A673 (cell line): ENCODE measurements around the gene XYLT1. TPM values are rescaled to one million over a fixed set of nuclear protein-coding genes. Genes with fewer than 3 reads are reported as not detected.

ENCODE experiments used
- BruUV-seq: library from RNA; stranded (reverse); fragments of 400-500 nt; replicated peaks from 2 replicates; lab custom pipeline; 2021; lab: Mats Ljungman, UMichigan
- CTCF ChIA-PET: fragments of 300-600 bp; sonication (Branson Sonifier 250); formaldehyde crosslinking; loops from one replicate; lab custom pipeline; 2022; ENCODE audit warnings: antibody characterized with exemption; lab: Charles Lee
- POLR2A ChIA-PET: fragments of 300-600 bp; sonication (Branson Sonifier 250); formaldehyde crosslinking; loops from one replicate; lab custom pipeline; 2022; ENCODE audit warnings: antibody characterized with exemption; ENCODE audit not compliant: low non-redundant PET; lab: Charles Lee
- DNase-seq: peaks from one replicate; pipeline ENCODE4 v3.0.0-alpha.2; 2015; ENCODE audit warnings: low spot score
- H3K27ac ChIP-seq: fragments of 200-600 bp; sonication (generic); 2 replicates; pipeline ENCODE4 v1.5.1; 2016; ENCODE audit warnings: mixed run types, low read depth, mild to moderate bottlenecking, mixed read lengths, antibody characterized with exemption, low read length; ENCODE audit not compliant: poor library complexity, severe bottlenecking
- H3K27me3 ChIP-seq: fragments of 200-600 bp; sonication (generic); replicated peaks from 2 replicates; pipeline ENCODE4 v1.6.1; 2017; ENCODE audit warnings: mixed run types, low read depth, mild to moderate bottlenecking, mixed read lengths, antibody characterized with exemption, low read length; ENCODE audit not compliant: insufficient read depth, poor library complexity
- H3K36me3 ChIP-seq: fragments of 200-600 bp; sonication (generic); 2 replicates; pipeline ENCODE4 v1.6.1; 2016; ENCODE audit warnings: mixed run types, mild to moderate bottlenecking, mixed read lengths, antibody characterized with exemption, low read length; ENCODE audit not compliant: insufficient read depth, poor library complexity, severe bottlenecking
- H3K4me1 ChIP-seq: fragments of 200-600 bp; sonication (generic); 2 replicates; pipeline ENCODE4 v1.6.1; 2017; ENCODE audit warnings: mixed run types, mild to moderate bottlenecking, mixed read lengths, antibody characterized with exemption, low read length; ENCODE audit not compliant: insufficient read depth, poor library complexity, severe bottlenecking
- H3K4me3 ChIP-seq: fragments of 200-600 bp; sonication (generic); 2 replicates; pipeline ENCODE4 v1.5.1; 2016; ENCODE audit warnings: low read depth, mixed run types, mild to moderate bottlenecking, mixed read lengths, low read length; ENCODE audit not compliant: poor library complexity, severe bottlenecking
- H3K9me3 ChIP-seq: fragments of 200-600 bp; sonication (generic); 2 replicates; pipeline ENCODE4 v1.6.1; 2016; ENCODE audit warnings: mixed run types, low read depth, mild to moderate bottlenecking, mixed read lengths, antibody characterized with exemption, low read length; ENCODE audit not compliant: poor library complexity, severe bottlenecking
- EZH2 ChIP-seq: fragments of 200-600 bp; sonication (generic); IDR thresholded peaks from 2 replicates; pipeline ENCODE4 v1.6.1; 2017; ENCODE audit warnings: borderline replicate concordance, low read depth, mild to moderate bottlenecking, mixed read lengths, antibody characterized with exemption, low read length; ENCODE audit not compliant: poor library complexity, severe bottlenecking
- intact Hi-C: fragments of 100-400 bp; cut with micrococcal nuclease; formaldehyde crosslinking; loops from one replicate; pipeline ENCODE4 v1.10.0; 2022; ENCODE audit not compliant: unreplicated experiment
- total RNA-seq: library from RNA; stranded (reverse); gene quantifications from 2 replicates; pipeline ENCODE4 v1.2.3, GENCODE V29; 2021
- TF ChIP-seq, protein P1 (sequence below): fragments of 300-800, 200-600 bp; sonication (generic); conservative IDR thresholded peaks from 2 replicates; pipeline ENCODE4 v1.5.1; 2017; ENCODE audit warnings: low read depth, mild to moderate bottlenecking, antibody characterized with exemption, low read length, moderate library complexity, mixed read lengths

XYLT1 gene
- total RNA-seq, 1 experiment from 2014 or later = 0.64 TPM

DNA sequence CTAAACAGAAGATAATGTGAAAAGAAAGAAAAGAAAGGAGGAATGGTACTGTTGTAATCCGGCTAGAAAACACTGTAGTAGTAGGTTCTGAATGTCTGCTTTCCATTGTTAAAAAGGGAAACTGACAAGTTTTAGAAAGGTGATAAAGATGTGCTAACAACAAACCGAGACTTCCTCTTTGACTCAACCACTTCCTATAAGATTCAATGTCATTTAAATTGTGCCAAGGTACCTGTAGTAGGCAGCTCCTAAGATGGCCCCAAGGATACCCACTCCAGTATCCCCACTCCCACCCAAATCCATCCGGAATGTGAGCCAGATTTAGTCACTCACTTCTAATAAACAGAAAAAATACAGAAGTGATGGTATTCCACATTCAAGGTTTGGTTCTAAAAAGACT lies 31.2 kb downstream of the XYLT1 start:
- no peaks in the 10 kb centered on the region for H3K4me1 ChIP-seq
- H3K27ac ChIP-seq = no peak overlapping the region
- BruUV-seq = no TSS peak
- H3K9me3 ChIP-seq = no peaks in the 10 kb centered on the region
- DNase-seq = no peak
- CTCF ChIA-PET = no interaction called here
- TF ChIP-seq, protein P1, sequence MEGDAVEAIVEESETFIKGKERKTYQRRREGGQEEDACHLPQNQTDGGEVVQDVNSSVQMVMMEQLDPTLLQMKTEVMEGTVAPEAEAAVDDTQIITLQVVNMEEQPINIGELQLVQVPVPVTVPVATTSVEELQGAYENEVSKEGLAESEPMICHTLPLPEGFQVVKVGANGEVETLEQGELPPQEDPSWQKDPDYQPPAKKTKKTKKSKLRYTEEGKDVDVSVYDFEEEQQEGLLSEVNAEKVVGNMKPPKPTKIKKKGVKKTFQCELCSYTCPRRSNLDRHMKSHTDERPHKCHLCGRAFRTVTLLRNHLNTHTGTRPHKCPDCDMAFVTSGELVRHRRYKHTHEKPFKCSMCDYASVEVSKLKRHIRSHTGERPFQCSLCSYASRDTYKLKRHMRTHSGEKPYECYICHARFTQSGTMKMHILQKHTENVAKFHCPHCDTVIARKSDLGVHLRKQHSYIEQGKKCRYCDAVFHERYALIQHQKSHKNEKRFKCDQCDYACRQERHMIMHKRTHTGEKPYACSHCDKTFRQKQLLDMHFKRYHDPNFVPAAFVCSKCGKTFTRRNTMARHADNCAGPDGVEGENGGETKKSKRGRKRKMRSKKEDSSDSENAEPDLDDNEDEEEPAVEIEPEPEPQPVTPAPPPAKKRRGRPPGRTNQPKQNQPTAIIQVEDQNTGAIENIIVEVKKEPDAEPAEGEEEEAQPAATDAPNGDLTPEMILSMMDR = no peak
- TF ChIP-seq EZH2 = no peak
- intact Hi-C loops = no loop called here
- no peaks in the 10 kb centered on the region for H3K36me3 ChIP-seq
- POLR2A ChIA-PET = no interaction called here
- H3K4me3 ChIP-seq = no peak overlapping the region
- no peaks in the 10 kb centered on the region for H3K27me3 ChIP-seq

DNA sequence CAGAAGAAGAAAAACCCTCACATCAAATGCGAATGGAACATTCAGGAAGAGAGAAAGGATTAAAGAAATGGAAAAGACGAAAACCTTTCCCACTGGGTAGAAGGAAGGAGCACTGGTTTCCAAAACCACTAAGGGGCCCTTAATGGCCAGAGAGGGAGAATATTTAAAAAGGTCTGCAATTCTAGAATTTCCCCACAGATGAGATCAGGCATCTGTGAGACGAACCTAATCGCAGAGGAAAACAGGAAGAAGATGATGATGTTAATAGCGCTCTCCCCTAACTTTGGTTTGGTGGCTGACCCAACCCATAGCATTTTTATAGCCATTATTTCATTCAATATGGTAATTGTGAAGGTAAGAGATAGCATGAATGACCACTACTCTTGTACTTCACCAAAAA lies 32.8 kb downstream of the XYLT1 start:
- Histone ChIP-seq H3K4me3 (no peak overlapping the region), H3K4me1 (no peaks in the 10 kb centered on the region), H3K9me3 (no peaks in the 10 kb centered on the region), H3K27me3 (no peaks in the 10 kb centered on the region), H3K27ac (no peak overlapping the region), H3K36me3 (no peaks in the 10 kb centered on the region)
- ChIA-PET CTCF (no interaction called here), POLR2A (no interaction called here)
- TF ChIP-seq, protein P1 = no peak
- TF ChIP-seq EZH2 = no peak
- intact Hi-C loops = no loop called here
- no TSS peak for BruUV-seq
- no peak for DNase-seq

DNA sequence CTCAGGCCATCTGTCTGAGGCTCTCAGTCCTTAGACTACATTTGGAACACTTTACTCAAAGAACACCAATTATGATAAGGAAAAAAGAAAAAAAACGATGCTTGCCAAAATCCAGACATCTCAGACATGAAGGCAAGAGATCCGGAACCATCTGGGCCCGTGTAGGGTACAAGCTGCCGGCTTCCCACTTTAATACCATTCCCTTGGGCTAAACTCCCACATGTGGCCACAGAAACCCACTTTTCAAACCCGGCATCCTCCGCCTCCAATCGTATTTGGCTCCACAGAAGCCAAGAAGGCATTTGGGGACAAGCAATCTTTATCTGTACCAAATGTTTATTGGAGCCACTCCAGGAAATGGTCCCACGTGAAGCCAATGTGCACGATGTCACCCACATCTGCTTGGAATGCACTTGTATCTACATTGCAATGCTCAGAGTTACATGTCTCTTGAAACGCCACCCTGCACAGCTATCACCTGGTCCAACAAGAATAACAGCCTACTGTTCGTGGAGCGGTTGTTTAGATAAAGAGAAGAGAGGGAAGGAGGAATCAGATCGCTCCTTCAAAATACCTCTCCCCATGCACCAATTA lies 33.5 kb downstream of the XYLT1 start:
- H3K27ac ChIP-seq = no peak overlapping the region
- BruUV-seq = no TSS peak
- H3K4me3 ChIP-seq = no peak overlapping the region
- no peaks in the 10 kb centered on the region for H3K4me1 ChIP-seq
- no peaks in the 10 kb centered on the region for H3K9me3 ChIP-seq
- H3K36me3 ChIP-seq = no peaks in the 10 kb centered on the region
- no peaks in the 10 kb centered on the region for H3K27me3 ChIP-seq
- no peak for TF ChIP-seq EZH2
- TF ChIP-seq, protein P1 = no peak
- ChIA-PET CTCF (no interaction called here), POLR2A (no interaction called here)
- no peak for DNase-seq
- intact Hi-C loops = no loop called here
